Neutrophil (primary cell): ENCODE measurements around the gene NRG2.

Experiments used
- H3K27ac ChIP-seq: fragments of 200-600 bp; sonication (generic); 2 replicates; pipeline ENCODE4 v1.5.1; 2016; ENCODE audit warnings: mild to moderate bottlenecking, moderate library complexity
- H3K27me3 ChIP-seq: fragments of 200-600 bp; sonication (generic); 2 replicates; pipeline ENCODE4 v1.6.0; 2016; ENCODE audit warnings: mild to moderate bottlenecking
- H3K36me3 ChIP-seq: fragments of 200-600 bp; sonication (generic); 2 replicates; pipeline ENCODE4 v1.5.1; 2017
- H3K4me1 ChIP-seq, 2 experiments: fragments of 200-600 bp in 1 of 2; sonication (generic) in 1 of 2; 1 replicate in 1 of 2; 2 replicates in 1 of 2; pipeline versions ENCODE4 v1.5.1 to v1.6.1; 2013 to 2016; ENCODE audit warnings: low read depth in 1 of 2, low read length in 1 of 2, mild to moderate bottlenecking in 1 of 2, moderate library complexity in 1 of 2; ENCODE audit not compliant: control insufficient read depth in 1 of 2, insufficient read depth in 1 of 2
- H3K4me3 ChIP-seq, 2 experiments: fragments of 200-600 bp in 1 of 2; sonication (generic) in 1 of 2; 1 replicate in 1 of 2; 2 replicates in 1 of 2; pipeline ENCODE4 v1.5.1; 2013 to 2016; ENCODE audit warnings: low read depth in 1 of 2, low read length in 1 of 2, mild to moderate bottlenecking in 1 of 2, moderate library complexity in 1 of 2
- H3K9me3 ChIP-seq: fragments of 200-600 bp; sonication (generic); 2 replicates; pipeline ENCODE4 v1.5.1; 2016
- TF ChIP-seq, protein P1 (sequence below): fragments of 200-600 bp; sonication (generic); IDR thresholded peaks from 2 replicates; pipeline ENCODE4 v1.5.1; 2016; ENCODE audit warnings: antibody characterized with exemption

The NRG2 gene

DNA sequence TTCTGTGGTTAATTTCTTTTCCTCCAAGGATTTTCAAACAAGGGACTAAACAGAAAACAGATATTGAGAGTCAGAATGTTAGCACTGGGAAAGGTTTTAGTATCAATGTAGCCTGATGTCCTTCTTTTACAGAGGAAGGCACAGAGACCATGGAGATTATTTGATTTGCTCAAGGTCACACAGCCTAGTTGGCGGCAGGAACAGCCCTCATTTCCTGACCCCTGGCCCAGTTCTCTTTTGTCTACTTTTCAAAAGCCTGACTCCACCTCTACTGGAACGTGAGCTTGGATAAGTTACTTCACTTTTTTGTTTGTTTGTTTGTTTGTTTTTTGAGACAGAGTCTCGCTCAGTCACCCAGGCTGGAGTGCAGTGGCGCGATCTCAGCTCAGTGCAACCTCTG, 6.6 kb upstream of the NRG2 start:
- Histone ChIP-seq H3K9me3 (no peaks in the 10 kb centered on the region), H3K4me3 (no peak overlapping the region), H3K36me3 (no peaks in the 10 kb centered on the region), H3K27me3 (peaks cover 99% of the 10 kb centered on the region), H3K4me1 (no peaks in the 10 kb centered on the region), H3K27ac (no peak overlapping the region)
- TF ChIP-seq, protein P1, sequence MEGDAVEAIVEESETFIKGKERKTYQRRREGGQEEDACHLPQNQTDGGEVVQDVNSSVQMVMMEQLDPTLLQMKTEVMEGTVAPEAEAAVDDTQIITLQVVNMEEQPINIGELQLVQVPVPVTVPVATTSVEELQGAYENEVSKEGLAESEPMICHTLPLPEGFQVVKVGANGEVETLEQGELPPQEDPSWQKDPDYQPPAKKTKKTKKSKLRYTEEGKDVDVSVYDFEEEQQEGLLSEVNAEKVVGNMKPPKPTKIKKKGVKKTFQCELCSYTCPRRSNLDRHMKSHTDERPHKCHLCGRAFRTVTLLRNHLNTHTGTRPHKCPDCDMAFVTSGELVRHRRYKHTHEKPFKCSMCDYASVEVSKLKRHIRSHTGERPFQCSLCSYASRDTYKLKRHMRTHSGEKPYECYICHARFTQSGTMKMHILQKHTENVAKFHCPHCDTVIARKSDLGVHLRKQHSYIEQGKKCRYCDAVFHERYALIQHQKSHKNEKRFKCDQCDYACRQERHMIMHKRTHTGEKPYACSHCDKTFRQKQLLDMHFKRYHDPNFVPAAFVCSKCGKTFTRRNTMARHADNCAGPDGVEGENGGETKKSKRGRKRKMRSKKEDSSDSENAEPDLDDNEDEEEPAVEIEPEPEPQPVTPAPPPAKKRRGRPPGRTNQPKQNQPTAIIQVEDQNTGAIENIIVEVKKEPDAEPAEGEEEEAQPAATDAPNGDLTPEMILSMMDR, result no peak

DNA sequence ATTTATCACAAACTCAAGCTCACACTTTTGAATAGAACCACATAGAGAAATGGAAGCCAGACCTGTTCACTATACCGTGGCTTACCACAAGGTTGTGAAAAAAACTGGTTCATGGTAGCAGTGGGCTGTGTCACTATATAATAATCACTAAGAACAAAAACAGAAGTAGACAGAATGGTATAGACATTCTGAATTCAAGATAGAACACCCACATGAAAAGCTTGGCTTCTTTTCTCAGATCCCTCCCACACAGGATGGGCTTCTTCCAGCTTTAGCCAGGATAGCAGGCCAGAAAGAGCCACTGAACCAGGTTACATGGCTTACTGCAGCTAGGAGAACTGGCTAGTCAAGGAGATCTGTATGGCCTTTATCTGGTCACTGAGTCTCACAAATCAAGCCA, 6.1 kb upstream of the NRG2 start:
- Histone ChIP-seq H3K4me3 (no peak overlapping the region), H3K9me3 (no peaks in the 10 kb centered on the region), H3K27me3 (peaks cover 99% of the 10 kb centered on the region), H3K27ac (no peak overlapping the region), H3K36me3 (no peaks in the 10 kb centered on the region), H3K4me1 (no peaks in the 10 kb centered on the region)
- TF ChIP-seq, protein P1, result no peak

DNA sequence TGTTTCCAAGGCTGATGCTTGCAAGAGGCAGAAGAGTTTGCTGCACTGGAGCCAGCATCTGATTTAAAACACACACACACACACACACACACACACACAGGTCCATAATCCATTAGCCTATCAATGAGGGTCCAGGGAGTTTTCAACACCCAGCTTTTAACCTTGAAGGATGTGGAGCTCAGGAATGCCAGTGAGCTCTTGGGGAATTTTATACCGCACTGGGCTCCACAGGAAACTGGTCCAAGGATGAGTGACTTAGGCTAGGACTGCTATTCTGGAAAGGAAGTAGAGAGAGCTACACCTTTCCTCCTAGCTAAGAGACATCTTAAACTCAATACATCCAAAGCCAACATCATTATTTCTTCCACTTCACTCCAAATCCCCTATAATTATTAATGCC, 942 bp upstream of the NRG2 start:
- H3K27me3 ChIP-seq, result peaks cover 99% of the 10 kb centered on the region
- TF ChIP-seq, protein P1, result no peak
- H3K9me3 ChIP-seq, result no peaks in the 10 kb centered on the region
- no peak overlapping the region for H3K27ac ChIP-seq
- peaks cover 5 to 27% of the 10 kb centered on the region in 2 experiments for H3K4me1 ChIP-seq
- no peak overlapping the region for H3K4me3 ChIP-seq
- H3K36me3 ChIP-seq, result no peaks in the 10 kb centered on the region

DNA sequence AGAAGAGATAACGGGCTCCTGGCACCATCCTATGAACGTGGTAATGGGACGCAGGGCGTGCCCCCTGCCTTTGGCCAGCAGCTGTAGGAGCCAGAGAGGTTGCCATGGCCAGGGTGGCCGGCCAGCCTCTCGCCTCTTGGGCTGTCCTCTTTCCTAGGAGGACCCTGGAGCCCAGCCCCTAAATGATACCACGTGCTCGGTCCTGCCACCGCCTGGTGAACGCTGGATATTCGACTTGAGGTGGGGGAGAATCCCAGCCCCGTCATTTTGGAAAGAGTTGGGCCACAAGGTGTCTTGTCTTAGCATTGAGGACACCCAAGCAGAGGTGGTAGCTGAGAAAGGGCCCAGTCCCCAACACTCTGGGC, 391 bp upstream of the NRG2 start:
- Histone ChIP-seq H3K4me3 (no peak overlapping the region), H3K36me3 (no peaks in the 10 kb centered on the region), H3K27ac (no peak overlapping the region), H3K4me1 (peaks cover 8 to 32% of the 10 kb centered on the region in 2 experiments), H3K9me3 (no peaks in the 10 kb centered on the region), H3K27me3 (peaks cover 99% of the 10 kb centered on the region)
- TF ChIP-seq, protein P1, result no peak

DNA sequence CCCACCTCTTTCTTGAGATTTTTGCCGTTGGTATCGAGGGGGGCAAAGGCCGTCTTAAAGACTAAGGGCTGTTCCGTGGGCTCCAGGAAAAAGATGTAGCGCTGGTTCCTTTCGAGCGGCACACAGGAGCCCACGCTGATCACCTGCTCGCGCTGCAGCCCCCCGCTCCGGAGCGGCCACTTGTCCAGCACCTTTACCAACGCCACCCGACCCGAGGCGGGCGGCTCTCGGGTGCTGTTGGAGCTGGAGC, 781 bp downstream of the NRG2 start:
- Histone ChIP-seq H3K27me3 (peaks cover 99% of the 10 kb centered on the region), H3K4me1 (peaks cover 9 to 36% of the 10 kb centered on the region in 2 experiments), H3K27ac (no peak overlapping the region), H3K9me3 (no peaks in the 10 kb centered on the region), H3K36me3 (no peaks in the 10 kb centered on the region), H3K4me3 (peak overlapping the region in 1 of 2 experiments; percentile 18)
- TF ChIP-seq, protein P1, result no peak
